ENCODE data around the gene GAGE12H.
"Not testable (repeated sequence)": the region's sequence is repeated elsewhere in the genome, so short reads cannot be mapped to it uniquely, and the experiment has no call there.

The GAGE12H gene, protein sequence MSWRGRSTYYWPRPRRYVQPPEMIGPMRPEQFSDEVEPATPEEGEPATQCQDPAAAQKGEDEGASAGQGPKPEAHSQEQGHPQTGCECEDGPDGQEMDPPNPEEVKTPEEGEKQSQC

GRCh38 chrX:49579649-49580048, at the start of gene GAGE12H:
TSS of gene GAGE12H (plus strand) at chrX:49579949. CDS start at chrX:49581104, 1,155 bp downstream.
- not testable (repeated sequence) for H3K4me3 ChIP-seq (ENCODE audit: low read depth, low read length); DNase-seq (ENCODE audit: low read depth)

DNA sequence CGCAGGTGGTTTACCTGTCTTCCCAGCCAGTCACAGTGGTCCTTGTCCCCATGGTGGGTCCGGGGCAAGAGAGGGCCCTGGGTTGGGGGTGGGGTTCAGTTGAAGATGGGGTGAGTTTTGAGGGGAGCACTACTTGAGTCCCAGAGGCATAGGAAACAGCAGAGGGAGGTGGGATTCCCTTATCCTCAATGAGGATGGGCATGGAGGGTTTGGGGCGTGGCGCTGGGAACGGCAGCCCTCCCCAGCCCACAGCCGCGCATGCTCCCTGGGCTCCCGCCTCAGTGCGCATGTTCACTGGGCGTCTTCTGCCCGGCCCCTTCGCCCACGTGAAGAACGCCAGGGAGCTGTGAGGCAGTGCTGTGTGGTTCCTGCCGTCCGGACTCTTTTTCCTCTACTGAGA, 47.9 kb upstream of the GAGE12H start, which contains the start of gene GAGE12C:
Gene GAGE12C, plus strand, starts transcription at position 301 of the 400 bp plus-strand sequence. CDS start 1,155 bp downstream, outside the sequence.
- H3K4me3 ChIP-seq (ENCODE audit: low read depth, low read length); DNase-seq (ENCODE audit: low read depth): not testable (repeated sequence)

DNA sequence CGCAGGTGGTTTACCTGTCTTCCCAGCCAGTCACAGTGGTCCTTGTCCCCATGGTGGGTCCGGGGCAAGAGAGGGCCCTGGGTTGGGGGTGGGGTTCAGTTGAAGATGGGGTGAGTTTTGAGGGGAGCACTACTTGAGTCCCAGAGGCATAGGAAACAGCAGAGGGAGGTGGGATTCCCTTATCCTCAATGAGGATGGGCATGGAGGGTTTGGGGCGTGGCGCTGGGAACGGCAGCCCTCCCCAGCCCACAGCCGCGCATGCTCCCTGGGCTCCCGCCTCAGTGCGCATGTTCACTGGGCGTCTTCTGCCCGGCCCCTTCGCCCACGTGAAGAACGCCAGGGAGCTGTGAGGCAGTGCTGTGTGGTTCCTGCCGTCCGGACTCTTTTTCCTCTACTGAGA, 38.3 kb upstream of the GAGE12H start, which contains the start of gene GAGE12D:
Gene GAGE12D, plus strand, starts transcription at position 301 of the 400 bp plus-strand sequence. CDS start 1,155 bp downstream, outside the sequence.
- DNase-seq (ENCODE audit: low read depth) = not testable (repeated sequence)

DNA sequence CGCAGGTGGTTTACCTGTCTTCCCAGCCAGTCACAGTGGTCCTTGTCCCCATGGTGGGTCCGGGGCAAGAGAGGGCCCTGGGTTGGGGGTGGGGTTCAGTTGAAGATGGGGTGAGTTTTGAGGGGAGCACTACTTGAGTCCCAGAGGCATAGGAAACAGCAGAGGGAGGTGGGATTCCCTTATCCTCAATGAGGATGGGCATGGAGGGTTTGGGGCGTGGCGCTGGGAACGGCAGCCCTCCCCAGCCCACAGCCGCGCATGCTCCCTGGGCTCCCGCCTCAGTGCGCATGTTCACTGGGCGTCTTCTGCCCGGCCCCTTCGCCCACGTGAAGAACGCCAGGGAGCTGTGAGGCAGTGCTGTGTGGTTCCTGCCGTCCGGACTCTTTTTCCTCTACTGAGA, 28.8 kb upstream of the GAGE12H start, which contains the start of gene GAGE12E:
Gene GAGE12E, plus strand, starts transcription at position 301 of the 400 bp plus-strand sequence. CDS start 1,155 bp downstream, outside the sequence.
- not testable (repeated sequence) for DNase-seq (ENCODE audit: low read depth); H3K4me3 ChIP-seq (ENCODE audit: low read depth, low read length)

More for the DNA sequence above, 38.3 kb upstream of the GAGE12H start, which contains the start of gene GAGE12D:
- not testable (repeated sequence) for H3K4me3 ChIP-seq (ENCODE audit: low read depth, low read length)

DNA sequence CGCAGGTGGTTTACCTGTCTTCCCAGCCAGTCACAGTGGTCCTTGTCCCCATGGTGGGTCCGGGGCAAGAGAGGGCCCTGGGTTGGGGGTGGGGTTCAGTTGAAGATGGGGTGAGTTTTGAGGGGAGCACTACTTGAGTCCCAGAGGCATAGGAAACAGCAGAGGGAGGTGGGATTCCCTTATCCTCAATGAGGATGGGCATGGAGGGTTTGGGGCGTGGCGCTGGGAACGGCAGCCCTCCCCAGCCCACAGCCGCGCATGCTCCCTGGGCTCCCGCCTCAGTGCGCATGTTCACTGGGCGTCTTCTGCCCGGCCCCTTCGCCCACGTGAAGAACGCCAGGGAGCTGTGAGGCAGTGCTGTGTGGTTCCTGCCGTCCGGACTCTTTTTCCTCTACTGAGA, 19.2 kb upstream of the GAGE12H start, which contains the start of gene GAGE12F:
Gene GAGE12F, plus strand, starts transcription at position 301 of the 400 bp plus-strand sequence. CDS start 1,155 bp downstream, outside the sequence.
- DNase-seq (ENCODE audit: low read depth); H3K4me3 ChIP-seq (ENCODE audit: low read depth, low read length): not testable (repeated sequence)

DNA sequence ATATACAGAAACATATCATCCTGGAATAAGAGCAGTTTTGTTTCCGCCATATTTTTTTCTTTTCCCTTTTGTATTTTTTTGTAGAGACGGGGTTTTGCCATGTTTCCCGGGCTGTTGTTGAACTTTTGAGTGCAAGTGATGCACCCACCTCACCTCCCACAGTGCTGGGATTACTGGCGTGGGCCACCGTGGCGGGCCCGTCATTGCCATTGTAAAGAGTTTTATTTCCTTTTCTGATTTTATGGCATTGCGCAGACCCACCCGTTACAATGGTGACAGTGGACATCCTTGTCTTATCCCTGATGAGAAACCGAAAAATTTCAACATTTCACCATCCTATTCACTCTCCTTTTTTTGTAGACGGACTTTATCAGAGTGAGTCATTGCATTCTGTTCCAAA, 11.0 kb upstream of the GAGE12H start:
- H3K4me3 ChIP-seq (ENCODE audit: low read depth, low read length); DNase-seq (ENCODE audit: low read depth): not testable (repeated sequence)

DNA sequence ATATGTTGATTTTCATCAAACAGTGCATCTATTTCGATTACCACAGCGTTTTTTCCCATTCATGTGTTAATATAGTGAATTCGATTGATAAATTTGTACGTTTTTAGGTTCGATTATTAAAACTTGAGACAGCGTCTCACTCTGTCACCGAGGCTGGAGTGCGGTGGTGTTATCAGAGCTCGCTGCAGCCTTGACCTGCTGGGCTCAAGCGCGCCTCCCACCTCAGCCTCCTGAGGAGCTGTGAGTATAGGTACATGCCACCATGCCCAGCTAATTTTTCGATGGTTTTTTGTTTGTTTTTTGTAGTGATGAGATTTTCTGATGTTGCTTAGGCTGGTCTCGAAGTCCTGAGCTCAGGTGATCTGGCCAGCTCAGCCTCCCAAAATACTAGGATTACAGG, 10.6 kb upstream of the GAGE12H start:
- H3K4me3 ChIP-seq (ENCODE audit: low read depth, low read length); DNase-seq (ENCODE audit: low read depth): not testable (repeated sequence)

DNA sequence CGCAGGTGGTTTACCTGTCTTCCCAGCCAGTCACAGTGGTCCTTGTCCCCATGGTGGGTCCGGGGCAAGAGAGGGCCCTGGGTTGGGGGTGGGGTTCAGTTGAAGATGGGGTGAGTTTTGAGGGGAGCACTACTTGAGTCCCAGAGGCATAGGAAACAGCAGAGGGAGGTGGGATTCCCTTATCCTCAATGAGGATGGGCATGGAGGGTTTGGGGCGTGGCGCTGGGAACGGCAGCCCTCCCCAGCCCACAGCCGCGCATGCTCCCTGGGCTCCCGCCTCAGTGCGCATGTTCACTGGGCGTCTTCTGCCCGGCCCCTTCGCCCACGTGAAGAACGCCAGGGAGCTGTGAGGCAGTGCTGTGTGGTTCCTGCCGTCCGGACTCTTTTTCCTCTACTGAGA, 9.6 kb upstream of the GAGE12H start, which contains the start of gene GAGE12G:
Gene GAGE12G, plus strand, starts transcription at position 301 of the 400 bp plus-strand sequence. CDS start 1,155 bp downstream, outside the sequence.
- H3K4me3 ChIP-seq (ENCODE audit: low read depth, low read length); DNase-seq (ENCODE audit: low read depth): not testable (repeated sequence)

GRCh38 chrX:49589196-49589595, 9.4 kb downstream of the GAGE12H start, which contains the start of gene GAGE2A:
TSS of gene GAGE2A (plus strand) at chrX:49589496. CDS start at chrX:49590651, 1,155 bp downstream.
- DNase-seq (ENCODE audit: low read depth); H3K4me3 ChIP-seq (ENCODE audit: low read depth, low read length): not testable (repeated sequence)

GRCh38 chrX:49589769-49590478, 10.2 kb downstream of the GAGE12H start:
- DNase-seq (ENCODE audit: low read depth); H3K4me3 ChIP-seq (ENCODE audit: low read depth, low read length): not testable (repeated sequence)

GRCh38 chrX:49590488-49590887, 10.7 kb downstream of the GAGE12H start:
- DNase-seq (ENCODE audit: low read depth); H3K4me3 ChIP-seq (ENCODE audit: low read depth, low read length): not testable (repeated sequence)

DNA sequence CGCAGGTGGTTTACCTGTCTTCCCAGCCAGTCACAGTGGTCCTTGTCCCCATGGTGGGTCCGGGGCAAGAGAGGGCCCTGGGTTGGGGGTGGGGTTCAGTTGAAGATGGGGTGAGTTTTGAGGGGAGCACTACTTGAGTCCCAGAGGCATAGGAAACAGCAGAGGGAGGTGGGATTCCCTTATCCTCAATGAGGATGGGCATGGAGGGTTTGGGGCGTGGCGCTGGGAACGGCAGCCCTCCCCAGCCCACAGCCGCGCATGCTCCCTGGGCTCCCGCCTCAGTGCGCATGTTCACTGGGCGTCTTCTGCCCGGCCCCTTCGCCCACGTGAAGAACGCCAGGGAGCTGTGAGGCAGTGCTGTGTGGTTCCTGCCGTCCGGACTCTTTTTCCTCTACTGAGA, 19.0 kb downstream of the GAGE12H start, which contains the start of gene GAGE1:
Gene GAGE1, plus strand, starts transcription at position 301 of the 400 bp plus-strand sequence. CDS start 1,155 bp downstream, outside the sequence.
- not testable (repeated sequence) for DNase-seq (ENCODE audit: low read depth); H3K4me3 ChIP-seq (ENCODE audit: low read depth, low read length)

DNA sequence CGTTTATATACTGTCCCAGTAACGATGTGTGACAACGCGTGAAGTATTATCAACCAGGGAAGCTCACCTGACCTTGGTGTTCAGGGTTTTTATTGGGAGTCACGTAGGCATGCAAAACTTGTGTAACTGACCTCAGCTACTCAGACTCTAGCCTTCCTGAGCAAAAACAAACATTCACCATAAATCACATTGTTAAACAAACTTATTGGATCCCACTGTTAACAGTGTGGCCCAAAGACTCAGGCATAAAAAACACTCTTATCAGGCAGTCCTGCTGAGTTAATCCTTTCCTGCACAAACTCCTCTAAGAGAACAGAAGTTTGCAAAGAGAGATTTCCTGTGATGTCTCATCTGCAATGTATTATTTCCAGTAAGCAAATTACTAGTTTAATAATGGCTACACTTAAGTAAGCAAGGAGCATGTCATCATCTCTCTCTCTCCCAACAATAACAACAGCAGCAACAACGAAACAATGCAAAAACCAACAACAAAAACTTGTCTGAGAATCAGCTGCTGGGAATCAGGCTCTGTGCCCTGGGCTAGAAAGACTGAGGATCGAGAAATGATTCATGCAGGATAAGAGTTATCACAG, 31.1 kb downstream of the GAGE12H start:
- DNase-seq (ENCODE audit: low read depth) = no peak
- no peak overlapping the region for H3K4me3 ChIP-seq (ENCODE audit: low read depth, low read length)

More for the DNA sequence above, 31.1 kb downstream of the GAGE12H start:
- TF ChIP-seq CTCF (conservative IDR thresholded peaks at IDR 0.05; ENCODE audit: low read depth, low read length) = no peak

All from choroid plexus epithelial cell (primary cell).